Mesothelial cell of epicardium (in vitro differentiated cells): ENCODE results near the gene LRRC74A. TPM values are rescaled to one million over a fixed set of nuclear protein-coding genes. Genes with fewer than 3 reads are reported as not detected.

Source experiments
- DNase-seq, 2 experiments: peaks; one replicate each; pipeline ENCODE4 v3.0.0; 2021; ENCODE audit warnings: low spot score in 2 of 2; ENCODE audit not compliant: unreplicated experiment in 2 of 2
- H3K27ac Mint-ChIP-seq: 2 replicates; pipeline ENCODE4 v1.8.0; 2021; ENCODE audit warnings: mixed read lengths
- H3K27me3 Mint-ChIP-seq: 2 replicates; pipeline ENCODE4 v1.8.0; 2021; ENCODE audit warnings: low read depth, mixed read lengths
- H3K36me3 Mint-ChIP-seq: 2 replicates; pipeline ENCODE4 v1.8.0; 2021; ENCODE audit warnings: mixed read lengths
- H3K4me1 Mint-ChIP-seq: 2 replicates; pipeline ENCODE4 v1.8.0; 2021; ENCODE audit warnings: mixed read lengths
- H3K4me3 Mint-ChIP-seq: 2 replicates; pipeline ENCODE4 v1.8.0; 2021; ENCODE audit warnings: mild to moderate bottlenecking, moderate library complexity, mixed read lengths
- H3K9me3 Mint-ChIP-seq: 2 replicates; pipeline ENCODE4 v1.8.0; 2021; ENCODE audit warnings: mixed read lengths
- total RNA-seq: library from RNA; stranded (reverse); gene quantifications from 3 replicates; pipeline ENCODE4 v1.2.1, GENCODE V29; 2021
- TF ChIP-seq, protein P1 (sequence below): fragments of 200-600 bp; sonication (generic); IDR thresholded peaks from one replicate; pipeline ENCODE4 v1.5.0; 2021; ENCODE audit warnings: antibody characterized with exemption; ENCODE audit not compliant: unreplicated experiment

Gene LRRC74A
- total RNA-seq, 1 donor from 2014 or later, result not detected

DNA sequence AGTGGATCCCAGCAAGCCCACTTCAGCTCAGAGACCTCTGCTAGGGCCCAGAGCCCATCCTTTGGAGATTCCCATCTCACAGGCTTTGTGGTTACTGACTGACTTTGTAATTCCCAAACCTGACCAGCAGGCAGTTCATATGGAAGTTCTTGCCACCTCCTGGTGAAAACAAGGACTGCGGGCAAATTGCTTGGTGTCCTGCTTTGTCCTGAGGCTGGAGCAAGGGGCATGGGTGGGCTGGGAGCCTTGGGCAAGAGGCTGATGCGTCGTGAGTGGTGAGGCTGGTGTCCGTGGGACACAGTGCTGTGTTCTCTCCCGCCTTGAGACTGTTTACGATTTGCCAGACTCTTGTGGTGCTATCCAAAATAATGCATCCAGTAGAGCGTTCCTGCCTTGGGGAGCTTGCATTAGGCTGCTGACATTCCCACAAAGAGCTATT is 91.0 kb downstream of the LRRC74A start:
- Mint-ChIP-seq H3K27ac (peak overlapping the region; percentile 99), H3K4me3 (no peak overlapping the region), H3K36me3 (no peaks in the 10 kb centered on the region), H3K27me3 (no peaks in the 10 kb centered on the region), H3K9me3 (no peaks in the 10 kb centered on the region), H3K4me1 (peaks cover 75% of the 10 kb centered on the region)
- DNase-seq, result no peak
- TF ChIP-seq, protein P1, sequence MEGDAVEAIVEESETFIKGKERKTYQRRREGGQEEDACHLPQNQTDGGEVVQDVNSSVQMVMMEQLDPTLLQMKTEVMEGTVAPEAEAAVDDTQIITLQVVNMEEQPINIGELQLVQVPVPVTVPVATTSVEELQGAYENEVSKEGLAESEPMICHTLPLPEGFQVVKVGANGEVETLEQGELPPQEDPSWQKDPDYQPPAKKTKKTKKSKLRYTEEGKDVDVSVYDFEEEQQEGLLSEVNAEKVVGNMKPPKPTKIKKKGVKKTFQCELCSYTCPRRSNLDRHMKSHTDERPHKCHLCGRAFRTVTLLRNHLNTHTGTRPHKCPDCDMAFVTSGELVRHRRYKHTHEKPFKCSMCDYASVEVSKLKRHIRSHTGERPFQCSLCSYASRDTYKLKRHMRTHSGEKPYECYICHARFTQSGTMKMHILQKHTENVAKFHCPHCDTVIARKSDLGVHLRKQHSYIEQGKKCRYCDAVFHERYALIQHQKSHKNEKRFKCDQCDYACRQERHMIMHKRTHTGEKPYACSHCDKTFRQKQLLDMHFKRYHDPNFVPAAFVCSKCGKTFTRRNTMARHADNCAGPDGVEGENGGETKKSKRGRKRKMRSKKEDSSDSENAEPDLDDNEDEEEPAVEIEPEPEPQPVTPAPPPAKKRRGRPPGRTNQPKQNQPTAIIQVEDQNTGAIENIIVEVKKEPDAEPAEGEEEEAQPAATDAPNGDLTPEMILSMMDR, result peak; percentile 82

DNA sequence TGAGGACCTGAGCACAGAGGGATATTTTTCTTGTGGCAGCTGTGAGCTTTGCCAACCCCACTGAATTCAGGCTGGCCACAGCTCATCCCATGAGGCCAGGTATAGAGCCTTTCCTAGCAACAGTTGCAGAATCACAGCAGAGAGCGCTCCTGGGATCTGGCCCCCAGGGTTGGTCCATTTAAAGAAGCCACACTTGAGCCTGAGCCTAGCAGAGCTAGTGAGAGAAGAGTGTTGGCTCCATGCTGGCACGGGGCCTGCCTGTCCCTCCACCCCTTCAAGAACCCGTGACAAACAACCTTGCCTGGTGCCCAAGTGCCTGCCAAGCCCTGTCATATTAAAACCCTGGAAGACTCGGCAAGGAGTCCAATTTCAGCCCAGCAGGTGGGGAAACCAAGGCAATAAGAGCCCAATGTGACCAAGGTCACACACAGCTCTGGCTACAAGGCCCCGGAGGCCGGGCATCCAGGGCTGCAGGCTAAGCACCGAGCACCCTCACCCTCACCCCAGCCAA is 91.6 kb downstream of the LRRC74A start:
- no peaks in the 10 kb centered on the region for H3K9me3 Mint-ChIP-seq
- H3K4me1 Mint-ChIP-seq, result peaks cover 81% of the 10 kb centered on the region
- no peak for DNase-seq
- H3K27ac Mint-ChIP-seq, result peak overlapping the region; percentile 99
- H3K4me3 Mint-ChIP-seq, result no peak overlapping the region
- no peaks in the 10 kb centered on the region for H3K27me3 Mint-ChIP-seq
- no peaks in the 10 kb centered on the region for H3K36me3 Mint-ChIP-seq
- TF ChIP-seq, protein P1, result no peak

DNA sequence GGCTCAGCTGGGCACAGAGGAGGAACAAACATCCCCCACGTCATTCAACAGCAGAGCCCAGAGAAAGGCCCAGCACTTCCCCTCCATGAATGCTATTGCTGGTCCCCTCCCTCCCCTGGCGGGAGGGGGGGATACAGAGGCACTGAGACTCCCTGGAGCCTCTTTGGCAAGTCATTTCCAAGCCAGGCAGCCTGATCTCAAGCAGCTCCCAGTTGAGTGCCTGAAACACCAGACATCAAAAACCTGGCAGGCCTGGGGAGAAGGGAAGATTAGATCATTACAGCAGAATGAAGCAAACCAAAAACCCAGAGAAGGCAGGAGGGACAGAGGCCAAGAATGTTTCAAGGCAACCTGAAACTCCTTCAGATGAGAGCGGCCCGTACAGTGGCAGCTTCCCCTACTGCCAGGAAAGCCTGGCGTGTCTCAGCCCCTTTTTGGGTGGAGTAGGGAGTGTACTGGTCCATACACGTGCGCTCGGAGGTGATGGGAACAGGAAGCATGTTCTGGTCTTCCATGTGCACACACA is 92.1 kb downstream of the LRRC74A start:
- Mint-ChIP-seq H3K27ac (peak overlapping the region; percentile 99), H3K4me1 (peaks cover 85% of the 10 kb centered on the region), H3K4me3 (no peak overlapping the region), H3K9me3 (no peaks in the 10 kb centered on the region), H3K27me3 (no peaks in the 10 kb centered on the region), H3K36me3 (no peaks in the 10 kb centered on the region)
- TF ChIP-seq, protein P1, result no peak
- DNase-seq, result peak in 1 of 2 experiments; percentile 54

DNA sequence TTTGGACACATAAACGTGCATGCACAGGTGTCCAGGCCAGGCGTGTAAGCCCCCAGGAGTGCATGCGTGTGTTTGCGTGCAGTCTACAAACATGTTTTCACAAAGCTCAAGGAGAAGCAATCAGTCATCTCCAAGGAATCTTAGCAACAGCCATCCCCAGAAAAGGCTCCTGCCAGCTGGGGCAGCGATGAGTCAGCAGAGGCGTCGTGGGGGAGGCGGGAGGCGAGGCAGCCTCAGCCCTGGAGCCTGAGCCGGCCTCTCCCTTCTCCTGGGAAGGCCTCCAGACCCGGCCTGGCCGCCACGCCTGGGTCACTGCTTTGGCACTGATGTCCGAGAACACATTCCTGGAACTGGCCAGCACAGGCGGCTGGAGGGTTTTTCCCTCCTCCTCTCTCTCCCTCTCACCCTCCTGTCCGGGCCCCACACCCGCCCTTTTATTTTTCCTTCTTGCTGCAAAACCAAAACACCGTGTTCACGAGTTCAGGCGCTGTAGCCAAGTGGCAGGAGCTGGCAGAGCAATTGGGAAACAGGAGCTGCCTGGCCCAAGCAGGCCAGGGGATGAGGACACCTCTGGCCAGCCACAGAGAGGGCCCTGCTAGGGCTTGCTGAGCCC is 92.7 kb downstream of the LRRC74A start:
- H3K4me3 Mint-ChIP-seq, result no peak overlapping the region
- peak overlapping the region; percentile 99 for H3K27ac Mint-ChIP-seq
- no peaks in the 10 kb centered on the region for H3K27me3 Mint-ChIP-seq
- H3K36me3 Mint-ChIP-seq, result no peaks in the 10 kb centered on the region
- TF ChIP-seq, protein P1, result no peak
- H3K4me1 Mint-ChIP-seq, result peaks cover 85% of the 10 kb centered on the region
- DNase-seq, result peak; percentile 60 to 81
- no peaks in the 10 kb centered on the region for H3K9me3 Mint-ChIP-seq

Other genes starting within 250 kb of the LRRC74A start
- gene VASH1, start 64.9 kb upstream of the LRRC74A start, total RNA-seq, result 51.2 to 57.6 TPM (median 55.5 TPM) in 3 replicates
- 36.3 to 39.9 TPM (median 39.4 TPM) in 3 replicates for gene ANGEL1, start 13.5 kb upstream of the LRRC74A start, total RNA-seq
- 126 to 131 TPM (median 128 TPM) in 3 replicates for gene IRF2BPL, start 202.3 kb downstream of the LRRC74A start, total RNA-seq